HEK293T (cell line): ENCODE data around the gene USF3.
"Not testable (repeated sequence)": the region's sequence is repeated elsewhere in the genome, so short reads cannot be mapped to it uniquely, and the experiment has no call there.

ENCODE experiments used
- CTCF ChIA-PET: fragments of 350-600 bp; formaldehyde crosslinking; extraction: SDS; loops from one replicate; lab custom pipeline; 2021; ENCODE audit warnings: antibody characterized with exemption, inconsistent platforms; lab: Yijun Ruan, JAX
- POLR2A ChIA-PET: fragments of 350-600 bp; formaldehyde crosslinking; extraction: SDS; loops from one replicate; lab custom pipeline; 2020; ENCODE audit warnings: antibody characterized with exemption, inconsistent platforms; lab: Yijun Ruan, JAX
- DNase-seq: peaks from one replicate; pipeline ENCODE4 v3.0.0; 2012; ENCODE audit warnings: mixed read lengths; ENCODE audit errors: extremely low spot score
- ARNT ChIP-seq: fragments of 450-650 bp; IDR thresholded peaks from 2 replicates; pipeline ENCODE4 v1.6.1; 2017; ENCODE audit warnings: mild to moderate bottlenecking
- BHLHE40 ChIP-seq: fragments of 450-650 bp; IDR thresholded peaks from 2 replicates; pipeline ENCODE4 v1.6.1; 2016; ENCODE audit warnings: mild to moderate bottlenecking, moderate library complexity, borderline replicate concordance
- CTBP1 ChIP-seq: fragments of 450-650 bp; IDR thresholded peaks from 2 replicates; pipeline ENCODE4 v1.6.1; 2016; ENCODE audit warnings: borderline replicate concordance
- ELF4 ChIP-seq: fragments of 450-650 bp; IDR thresholded peaks from 2 replicates; pipeline ENCODE4 v1.6.1; 2017; ENCODE audit warnings: antibody characterized with exemption
- FOXA1 ChIP-seq: fragments of 450-650 bp; IDR thresholded peaks from 2 replicates; pipeline ENCODE4 v1.6.1; 2016; ENCODE audit warnings: mild to moderate bottlenecking
- FOXK2 ChIP-seq: fragments of 450-650 bp; IDR thresholded peaks from 2 replicates; pipeline ENCODE4 v1.6.1; 2016; ENCODE audit warnings: mild to moderate bottlenecking
- FOXM1 ChIP-seq: fragments of 450-650 bp; IDR thresholded peaks from 2 replicates; pipeline ENCODE4 v1.6.1; 2017; ENCODE audit warnings: mild to moderate bottlenecking, borderline replicate concordance
- HDGF ChIP-seq: fragments of 450-650 bp; IDR thresholded peaks from 2 replicates; pipeline ENCODE4 v1.6.1; 2017; ENCODE audit warnings: antibody characterized with exemption, borderline replicate concordance
- L3MBTL2 ChIP-seq: fragments of 450-650 bp; conservative IDR thresholded peaks from 2 replicates; pipeline ENCODE4 v1.6.1; 2016; ENCODE audit warnings: mild to moderate bottlenecking
- LEF1 ChIP-seq: fragments of 450-650 bp; IDR thresholded peaks from 2 replicates; pipeline ENCODE4 v1.6.1; 2017; ENCODE audit warnings: mild to moderate bottlenecking, borderline replicate concordance
- NFRKB ChIP-seq: fragments of 450-650 bp; IDR thresholded peaks from 2 replicates; pipeline ENCODE4 v1.6.1; 2016; ENCODE audit warnings: mild to moderate bottlenecking, moderate library complexity
- SP1 ChIP-seq: fragments of 450-650 bp; IDR thresholded peaks from 2 replicates; pipeline ENCODE4 v1.6.1; 2017
- SUZ12 ChIP-seq: fragments of 450-650 bp; IDR thresholded peaks from 2 replicates; pipeline ENCODE4 v1.6.1; 2016; ENCODE audit warnings: mild to moderate bottlenecking
- TARDBP ChIP-seq: fragments of 450-650 bp; IDR thresholded peaks from 2 replicates; pipeline ENCODE4 v1.6.1; 2016
- ZNF384 ChIP-seq: fragments of 450-650 bp; IDR thresholded peaks from 2 replicates; pipeline ENCODE4 v1.6.1; 2016
- TF ChIP-seq, protein P1 (sequence below): fragments of 450-650 bp; IDR thresholded peaks from 2 replicates; pipeline ENCODE4 v1.6.1; 2016

The USF3 gene

DNA sequence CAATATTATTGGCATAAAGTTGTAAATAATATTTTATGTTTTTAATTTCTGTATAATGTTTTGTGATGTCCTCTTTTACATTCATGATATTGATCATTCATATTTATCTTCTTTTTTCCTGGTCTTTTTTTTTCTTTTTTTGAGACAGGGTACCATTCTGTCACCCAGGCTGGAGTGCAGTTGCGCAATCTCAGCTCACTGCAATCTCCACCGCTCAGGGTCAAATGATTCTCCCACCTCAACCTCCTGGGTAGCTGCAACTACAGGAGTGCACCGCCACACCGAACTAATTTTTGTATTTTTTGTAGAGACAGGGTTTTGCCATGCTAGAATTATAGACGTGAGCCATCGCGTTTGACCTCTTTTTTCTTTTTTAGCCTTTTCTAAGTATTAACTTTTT is 52.9 kb downstream of the USF3 start:
- POLR2A ChIA-PET = no interaction called here
- DNase-seq = no peak
- CTCF ChIA-PET = no interaction called here
- TF ChIP-seq LEF1 (no peak), HDGF (no peak), ARNT (no peak), SP1 (no peak), NFRKB (no peak), CTBP1 (no peak), BHLHE40 (no peak), FOXA1 (no peak)
- TF ChIP-seq, protein P1, sequence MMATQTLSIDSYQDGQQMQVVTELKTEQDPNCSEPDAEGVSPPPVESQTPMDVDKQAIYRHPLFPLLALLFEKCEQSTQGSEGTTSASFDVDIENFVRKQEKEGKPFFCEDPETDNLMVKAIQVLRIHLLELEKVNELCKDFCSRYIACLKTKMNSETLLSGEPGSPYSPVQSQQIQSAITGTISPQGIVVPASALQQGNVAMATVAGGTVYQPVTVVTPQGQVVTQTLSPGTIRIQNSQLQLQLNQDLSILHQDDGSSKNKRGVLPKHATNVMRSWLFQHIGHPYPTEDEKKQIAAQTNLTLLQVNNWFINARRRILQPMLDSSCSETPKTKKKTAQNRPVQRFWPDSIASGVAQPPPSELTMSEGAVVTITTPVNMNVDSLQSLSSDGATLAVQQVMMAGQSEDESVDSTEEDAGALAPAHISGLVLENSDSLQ = no peak

DNA sequence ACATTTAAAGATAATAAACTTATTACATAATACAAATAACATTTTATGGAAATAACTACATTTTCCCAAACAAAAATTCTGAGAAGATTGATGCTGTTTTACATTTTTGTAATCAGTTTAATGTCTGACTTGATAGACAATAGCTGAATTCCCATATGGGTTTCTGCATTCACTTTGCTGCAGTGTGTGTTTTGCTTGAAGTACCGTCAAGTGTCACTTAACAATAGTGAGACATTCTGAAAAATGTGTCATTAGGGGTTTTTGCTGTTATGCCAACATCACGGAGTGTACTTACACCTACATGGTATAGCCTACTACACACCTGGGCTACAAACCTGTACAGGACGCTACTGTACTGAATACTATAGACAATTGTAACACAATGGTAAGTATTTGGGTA is 57.5 kb downstream of the USF3 start:
- TF ChIP-seq ARNT = no peak
- TF ChIP-seq NFRKB = no peak
- no peak for TF ChIP-seq SUZ12
- TF ChIP-seq FOXK2 = no peak
- TF ChIP-seq FOXM1 = no peak
- no peak for TF ChIP-seq L3MBTL2
- TF ChIP-seq FOXA1 = no peak
- TF ChIP-seq BHLHE40 = no peak
- TF ChIP-seq CTBP1 = no peak
- no peak for TF ChIP-seq SP1
- no peak for TF ChIP-seq TARDBP
- TF ChIP-seq ELF4 = no peak
- TF ChIP-seq LEF1 = no peak
- no peak for TF ChIP-seq ZNF384
- TF ChIP-seq HDGF = no peak
- TF ChIP-seq, protein P1 = no peak
- DNase-seq = no peak
- ChIA-PET CTCF (no interaction called here), POLR2A (no interaction called here)

DNA sequence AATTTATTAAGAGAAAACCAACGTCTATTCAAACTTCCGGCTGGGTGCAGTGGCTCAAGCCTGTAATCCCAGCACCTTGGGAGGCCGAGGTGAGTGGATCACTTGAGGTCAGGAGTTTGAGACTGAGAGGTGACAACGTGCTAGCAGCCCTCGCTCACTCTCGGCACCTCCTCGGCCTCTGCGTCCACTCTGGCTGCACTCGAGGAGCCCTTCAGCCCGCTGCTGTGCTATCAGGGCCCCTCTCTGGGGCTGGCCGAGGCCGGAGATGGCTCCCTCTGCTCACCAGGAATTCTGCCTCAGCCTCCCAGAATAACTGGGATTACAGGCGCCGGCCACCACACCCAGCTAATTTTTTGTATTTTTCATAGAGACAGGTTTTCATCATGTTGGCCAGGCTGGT is 58.7 kb downstream of the USF3 start:
- DNase-seq = no peak
- TF ChIP-seq SUZ12 (no peak), FOXA1 (no peak), ELF4 (no peak), ARNT (no peak), TARDBP (no peak), FOXM1 (no peak), BHLHE40 (no peak), LEF1 (no peak), NFRKB (no peak), FOXK2 (no peak), ZNF384 (no peak), CTBP1 (no peak)
- POLR2A ChIA-PET = no interaction called here
- CTCF ChIA-PET = no interaction called here

GRCh38 chr3:113636034-113636433 is 60.4 kb downstream of the USF3 start:
- DNase-seq, CTCF ChIA-PET: not testable (repeated sequence)
- POLR2A ChIA-PET = interaction anchor here (0.9 kb wide), 1 partner anchor 60 kb away, joined by 3 read pairs; the partner anchor contains the start of gene USF3

DNA sequence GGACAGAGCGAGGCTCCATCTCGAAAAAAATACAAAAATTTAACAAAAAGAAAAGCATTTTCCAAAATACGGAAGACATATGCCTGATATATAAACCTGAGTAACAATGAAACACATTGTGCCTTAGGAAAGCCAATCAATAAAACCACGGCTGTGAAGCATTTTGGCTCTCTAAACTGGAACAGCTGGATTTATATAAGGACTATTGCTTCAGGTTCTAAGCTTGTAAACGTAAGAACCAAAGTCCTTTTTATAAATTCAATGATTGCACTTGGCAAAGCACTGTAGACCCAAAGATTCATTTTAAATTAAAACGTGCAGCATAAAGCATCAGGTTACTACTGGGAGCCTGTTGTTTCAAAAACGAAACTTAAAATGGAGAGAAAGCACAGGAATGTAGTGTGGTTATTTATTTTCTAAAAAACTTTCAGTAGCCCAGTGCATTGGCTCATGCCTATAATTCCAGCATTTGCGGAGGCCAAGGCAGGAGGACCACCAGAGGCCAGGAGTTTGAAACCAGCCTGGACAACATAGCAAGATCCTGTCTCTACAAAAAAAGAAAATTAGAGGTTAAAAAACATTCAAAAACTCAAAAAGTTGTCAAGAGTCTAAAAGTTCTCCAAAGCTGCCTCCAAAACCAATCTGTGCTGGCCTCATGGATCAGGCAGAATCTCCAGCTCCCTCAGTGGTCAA is 61.5 kb downstream of the USF3 start:
- TF ChIP-seq BHLHE40 = no peak
- no peak for TF ChIP-seq FOXA1
- TF ChIP-seq SUZ12 = no peak
- TF ChIP-seq CTBP1 = no peak
- TF ChIP-seq FOXM1 = no peak
- TF ChIP-seq, protein P1 = no peak
- DNase-seq = no peak
- CTCF ChIA-PET = no interaction called here
- POLR2A ChIA-PET = no interaction called here

DNA sequence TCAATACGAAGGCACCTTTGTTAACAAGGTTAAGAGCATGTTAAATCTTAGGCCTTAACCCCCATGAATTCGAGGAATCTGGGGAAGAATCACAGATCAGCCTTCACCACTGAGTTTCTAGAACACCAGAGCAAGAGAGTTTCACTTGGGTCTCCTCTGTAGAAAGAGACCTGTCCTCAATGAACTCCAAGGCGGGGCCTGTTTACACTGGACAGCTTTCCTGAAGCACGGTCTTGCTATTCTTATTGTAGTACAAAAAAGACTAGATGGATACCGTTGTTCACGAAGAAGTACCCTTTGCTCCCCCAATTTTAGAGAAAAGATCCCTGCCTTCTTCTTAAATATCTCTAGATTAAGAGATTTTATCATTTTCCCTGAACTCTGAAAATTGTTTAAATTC is 64.9 kb downstream of the USF3 start:
- POLR2A ChIA-PET = no interaction called here
- DNase-seq = no peak
- TF ChIP-seq FOXA1 (no peak), LEF1 (no peak), TARDBP (no peak), L3MBTL2 (no peak), ARNT (no peak), HDGF (no peak), NFRKB (no peak), FOXK2 (no peak), BHLHE40 (no peak), FOXM1 (no peak), SUZ12 (no peak)
- TF ChIP-seq, protein P1 = no peak
- CTCF ChIA-PET = no interaction called here
